LoVo (cell line): ENCODE data around the gene RNU5B-1.
"Not testable (repeated sequence)": the region's sequence is repeated elsewhere in the genome, so short reads cannot be mapped to it uniquely, and the experiment has no call there.

Experiments
- DNase-seq: peaks from one replicate; pipeline ENCODE4 v3.0.0-alpha.2; 2016; ENCODE audit warnings: low spot score

Gene RNU5B-1

DNA sequence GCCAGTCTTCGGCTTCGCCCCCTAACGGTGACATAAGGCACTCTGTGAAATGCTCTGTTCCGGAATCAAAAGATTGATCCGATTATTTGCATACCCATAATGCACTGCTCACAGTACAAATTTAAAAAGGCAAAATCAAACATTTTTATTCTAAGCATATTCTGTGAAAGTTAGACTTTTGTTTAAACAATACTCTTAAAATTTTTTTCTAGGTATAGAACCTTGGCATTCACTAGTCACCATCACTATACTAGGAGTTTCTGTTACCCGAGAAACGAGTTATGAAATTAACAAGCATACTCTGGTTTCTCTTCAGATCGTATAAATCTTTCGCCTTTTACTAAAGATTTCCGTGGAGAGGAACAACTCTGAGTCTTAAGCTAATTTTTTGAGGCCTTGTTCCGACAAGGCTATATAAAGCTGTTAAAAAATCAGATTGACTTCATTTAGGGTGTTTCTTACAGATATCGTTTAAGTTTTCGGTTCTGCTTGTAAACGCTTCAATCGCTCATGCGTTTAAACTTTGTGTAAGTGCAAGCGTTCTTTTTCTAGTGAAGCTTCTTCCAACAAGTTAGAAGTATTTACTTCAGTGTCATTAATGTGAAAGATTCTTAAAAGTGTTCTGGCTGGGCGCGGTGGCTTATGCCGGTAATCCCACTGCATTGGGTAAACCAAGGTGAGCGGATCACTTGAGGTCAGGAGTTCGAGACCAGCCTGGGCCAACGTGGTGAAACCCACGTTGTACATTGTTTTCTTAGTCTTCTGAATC, at the start of gene RNU5B-1:
RNU5B-1 (plus strand) TSS at position 297 of the 769 bp plus-strand sequence.
- peak; percentile 91 for DNase-seq

DNA sequence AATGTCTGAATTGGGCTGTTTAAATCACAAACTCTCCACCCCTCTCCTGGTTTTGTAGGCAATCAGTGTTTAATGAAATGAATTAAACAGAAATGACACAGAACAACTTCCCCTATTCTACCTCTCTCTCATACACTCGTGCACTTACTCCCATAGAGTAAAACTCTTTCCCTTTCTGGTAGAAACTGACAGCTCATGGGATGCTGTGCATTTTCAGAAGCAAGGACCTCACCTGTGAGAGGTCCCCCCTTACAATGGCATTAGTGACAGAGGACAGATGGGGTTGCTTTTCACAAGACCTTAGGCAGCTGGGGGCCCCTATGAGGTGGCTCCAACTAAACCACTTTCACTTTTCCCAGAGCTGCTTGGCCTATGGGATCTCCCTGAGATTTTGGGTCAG, 49.7 kb upstream of the RNU5B-1 start:
- no peak for DNase-seq

DNA sequence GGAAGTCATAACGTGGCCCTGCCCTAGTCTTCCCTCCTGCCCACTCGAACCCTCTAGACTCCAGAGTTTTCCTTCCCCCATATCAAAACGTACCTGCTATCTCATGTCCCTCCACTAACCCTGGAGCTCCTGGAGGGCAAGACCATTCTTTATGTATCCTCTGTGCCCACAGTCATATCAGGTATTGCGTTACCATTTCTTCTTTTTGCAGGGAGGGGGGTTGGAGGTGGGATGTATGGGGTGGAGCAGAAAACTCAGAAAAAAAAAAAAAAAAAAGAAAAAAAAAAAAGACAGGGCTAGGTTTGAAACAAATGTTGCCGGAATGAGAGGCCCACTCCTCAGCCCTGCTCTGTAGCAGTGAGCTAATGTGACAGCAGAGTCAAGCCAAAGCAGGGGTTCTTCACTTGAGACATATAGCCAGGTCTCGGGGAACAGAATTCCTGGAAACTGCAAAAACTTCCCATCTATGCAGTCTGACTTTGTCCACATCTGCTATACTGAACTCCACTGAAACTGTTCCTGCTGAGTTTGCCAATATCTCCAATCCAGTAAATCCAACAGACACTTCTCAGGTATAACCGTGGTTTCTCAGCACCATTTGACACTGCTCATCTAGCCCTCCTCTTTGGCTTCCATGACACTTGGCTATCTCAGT, 48.9 kb upstream of the RNU5B-1 start:
- no peak for DNase-seq

DNA sequence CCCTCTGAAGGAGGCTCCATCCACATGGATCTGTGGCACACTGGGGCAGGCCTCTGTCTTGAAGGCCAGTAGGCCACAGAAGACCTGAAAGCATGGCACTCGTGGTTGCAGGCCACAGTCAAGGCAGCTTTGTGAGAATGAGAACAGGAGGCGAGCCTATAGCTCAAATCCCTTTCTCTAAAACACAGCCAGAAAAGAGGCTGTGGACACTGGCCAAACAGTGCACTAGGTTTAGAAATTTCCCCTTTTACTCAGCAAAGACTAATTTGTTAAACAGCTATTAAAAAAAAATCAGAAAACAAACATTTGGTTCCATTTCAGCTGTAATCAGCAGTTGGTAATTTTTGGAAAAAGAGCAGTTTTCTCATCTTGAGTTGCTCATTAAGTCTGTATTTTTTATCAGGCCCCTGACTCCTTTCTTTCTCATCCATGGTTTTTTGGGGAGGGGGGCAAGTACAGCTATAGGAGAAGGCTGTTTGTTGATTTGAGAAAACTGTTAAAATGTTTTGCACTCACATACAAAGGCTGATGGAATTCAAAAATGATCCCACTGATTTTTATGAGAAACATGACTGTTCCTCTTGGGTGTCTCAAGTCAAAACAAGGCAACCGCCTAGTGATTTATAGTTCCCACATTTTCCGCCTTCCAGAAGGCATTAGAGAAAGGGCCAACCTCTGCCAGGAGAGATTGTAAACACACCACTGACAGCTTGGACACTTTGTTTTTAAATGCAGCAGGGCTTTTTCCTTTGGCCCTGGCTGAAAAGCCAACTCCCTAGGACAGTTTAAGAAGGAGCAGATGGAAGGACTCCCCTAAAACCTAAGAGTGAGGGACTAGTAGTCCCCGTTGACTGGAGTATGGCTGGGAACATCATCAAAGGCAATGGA, 45.9 kb upstream of the RNU5B-1 start:
- no peak for DNase-seq

DNA sequence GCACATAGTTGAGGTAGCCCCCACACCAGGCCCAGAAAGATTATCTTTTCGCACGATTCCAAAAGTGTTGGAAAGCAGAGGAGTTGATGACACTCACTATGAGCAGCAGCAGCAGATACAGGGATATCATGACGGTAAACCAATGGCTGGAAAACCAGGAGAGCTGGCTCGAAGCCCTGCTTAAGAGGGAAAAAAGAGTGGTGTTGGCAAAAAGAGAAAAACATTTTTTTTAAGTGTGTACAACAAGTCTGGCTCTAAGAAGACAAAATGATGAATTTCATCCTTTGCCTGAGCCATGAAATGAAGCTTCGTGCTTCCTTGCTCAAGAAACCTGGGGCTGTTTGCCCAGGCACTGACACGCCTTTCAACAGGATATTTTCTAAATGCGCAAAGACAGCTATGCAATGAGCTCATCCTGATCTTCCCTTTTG, 45.1 kb upstream of the RNU5B-1 start:
- DNase-seq: no peak

DNA sequence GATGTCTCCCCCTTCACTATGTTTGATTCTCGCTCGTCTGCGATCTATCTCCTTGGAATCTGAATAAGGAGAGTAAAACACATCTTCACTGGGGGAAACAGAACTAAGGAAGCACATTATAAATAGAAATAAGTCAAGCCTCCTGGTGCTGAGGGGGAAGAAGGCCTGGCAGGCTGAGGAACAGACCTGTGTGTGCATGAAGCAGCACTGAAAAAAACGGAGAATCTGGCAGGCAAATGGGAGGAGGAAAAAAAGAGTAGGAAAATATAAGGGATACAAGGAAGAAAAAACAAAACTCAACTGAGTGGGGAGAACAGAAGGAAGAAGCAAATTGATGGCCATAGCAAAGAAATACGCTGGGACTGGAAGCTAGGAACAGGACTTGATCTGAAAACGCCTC, 43.5 kb upstream of the RNU5B-1 start:
- no peak for DNase-seq

DNA sequence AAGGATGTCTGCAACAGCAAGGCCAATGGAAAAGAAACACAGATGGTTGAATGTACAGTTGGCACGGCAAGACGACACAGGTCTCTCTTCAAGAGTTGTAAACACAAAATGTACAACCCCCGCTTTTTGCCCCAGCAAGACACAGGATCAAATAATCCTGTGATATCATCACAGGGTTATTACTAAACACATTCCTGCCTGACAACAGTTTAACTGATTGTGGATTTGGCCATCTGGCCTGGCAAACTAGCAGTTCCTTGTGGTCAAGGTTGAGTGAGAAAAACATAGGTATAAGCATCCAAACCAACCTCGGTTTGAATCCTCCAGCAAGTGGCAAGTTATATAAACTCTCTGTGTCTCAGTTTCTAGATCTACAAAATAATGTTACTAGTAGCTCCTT, 41.2 kb upstream of the RNU5B-1 start:
- DNase-seq: no peak

DNA sequence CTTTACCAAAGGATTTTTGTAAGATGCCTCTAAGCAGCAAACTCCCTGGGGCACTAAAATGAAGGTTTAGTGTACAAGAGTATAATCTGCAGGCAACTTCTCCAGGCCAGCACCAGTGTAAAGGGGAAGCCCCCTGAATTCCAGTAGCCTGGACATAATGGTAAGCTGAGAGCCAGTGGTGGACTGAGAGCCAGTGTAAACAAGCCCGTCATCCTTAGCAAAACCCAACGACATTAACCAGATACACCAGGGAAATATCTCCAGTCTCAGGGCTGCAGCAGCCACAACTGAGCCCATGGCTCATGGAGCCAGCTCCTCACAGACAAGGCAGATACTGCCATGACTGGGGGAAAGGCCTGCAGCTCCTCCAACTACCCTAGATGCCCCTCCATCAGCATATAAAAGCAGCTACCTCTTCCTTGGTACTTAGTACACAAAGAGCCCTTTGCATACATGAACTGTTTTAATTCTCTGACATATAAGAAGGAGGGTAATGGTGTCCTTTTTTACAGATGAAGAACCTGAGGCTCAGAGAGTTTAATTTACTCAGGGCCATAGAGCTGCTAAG, 39.5 kb upstream of the RNU5B-1 start:
- DNase-seq: no peak

DNA sequence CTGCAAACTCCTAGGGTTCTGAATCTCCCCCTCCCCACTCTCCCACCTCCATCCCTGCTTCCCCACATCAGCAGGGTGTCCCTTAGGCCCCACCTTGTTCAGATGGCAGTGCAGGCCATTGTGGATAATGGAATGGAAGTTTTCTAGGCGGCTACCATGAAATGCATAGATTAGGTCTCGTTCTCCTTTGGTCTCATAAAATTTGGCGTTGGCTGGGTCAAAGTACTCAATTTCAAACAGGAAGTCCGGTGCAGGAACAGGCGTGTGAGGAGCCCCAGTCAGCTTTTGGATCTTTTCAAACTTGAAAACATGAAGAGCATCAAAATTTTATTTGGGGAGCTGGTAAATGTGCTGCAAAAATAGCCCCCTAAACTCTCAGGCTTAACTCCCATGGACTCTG, 38.0 kb upstream of the RNU5B-1 start:
- no peak for DNase-seq

DNA sequence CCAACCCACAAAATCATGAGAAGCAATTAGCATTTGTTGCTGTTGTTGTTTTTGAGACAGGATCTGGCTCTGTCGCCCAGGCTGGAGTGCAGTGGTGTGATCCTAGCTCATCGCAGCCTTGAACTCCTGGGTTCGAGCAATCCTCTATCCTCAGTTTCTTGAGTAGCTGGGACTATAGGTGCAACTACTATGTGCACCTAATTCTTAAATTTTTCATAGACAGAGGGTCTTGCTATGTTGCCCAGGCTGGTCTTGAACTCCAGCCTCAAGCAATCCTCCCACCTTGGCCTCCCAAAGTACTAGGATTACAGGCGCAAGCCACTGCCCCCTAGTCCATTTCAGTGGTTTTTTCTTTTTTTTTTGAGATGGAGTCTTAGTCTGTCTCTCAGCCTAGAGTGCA, 36.1 kb upstream of the RNU5B-1 start:
- no peak for DNase-seq

DNA sequence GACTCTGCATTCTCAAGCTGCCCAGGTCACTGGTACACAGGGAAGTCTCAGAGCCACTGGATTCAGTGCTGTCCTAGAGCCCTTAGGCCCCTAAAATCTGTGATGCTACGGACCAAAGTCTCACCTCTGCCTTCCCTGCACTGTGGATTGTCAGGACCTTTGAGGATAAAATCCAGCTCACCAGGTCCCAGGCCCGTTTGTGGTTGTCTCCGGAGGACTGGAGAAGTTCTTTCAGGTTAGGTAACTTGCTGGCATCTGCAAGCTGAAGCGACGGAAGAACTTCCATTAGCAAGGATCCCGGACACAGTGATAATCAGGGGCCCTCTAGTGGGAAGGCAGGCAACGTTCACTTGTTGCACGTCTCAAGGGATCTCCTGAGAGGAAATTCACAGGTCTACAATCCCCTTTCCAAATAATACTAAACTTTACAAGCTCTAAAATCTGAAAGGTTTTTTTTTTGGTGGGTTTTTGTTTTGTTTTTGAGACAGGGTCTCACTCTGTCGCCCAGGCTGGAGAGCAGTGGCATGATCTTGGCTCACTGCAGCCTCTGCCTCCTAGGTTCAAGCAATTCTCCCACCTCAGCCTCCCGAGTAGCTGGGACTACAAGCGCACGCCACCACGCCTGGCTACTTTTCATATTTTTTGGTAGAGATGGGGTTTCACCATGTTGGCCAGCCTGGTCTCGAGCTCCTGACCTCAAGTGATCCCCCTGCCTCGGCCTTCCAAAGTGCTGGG, 33.5 kb upstream of the RNU5B-1 start:
- DNase-seq: not testable (repeated sequence)

DNA sequence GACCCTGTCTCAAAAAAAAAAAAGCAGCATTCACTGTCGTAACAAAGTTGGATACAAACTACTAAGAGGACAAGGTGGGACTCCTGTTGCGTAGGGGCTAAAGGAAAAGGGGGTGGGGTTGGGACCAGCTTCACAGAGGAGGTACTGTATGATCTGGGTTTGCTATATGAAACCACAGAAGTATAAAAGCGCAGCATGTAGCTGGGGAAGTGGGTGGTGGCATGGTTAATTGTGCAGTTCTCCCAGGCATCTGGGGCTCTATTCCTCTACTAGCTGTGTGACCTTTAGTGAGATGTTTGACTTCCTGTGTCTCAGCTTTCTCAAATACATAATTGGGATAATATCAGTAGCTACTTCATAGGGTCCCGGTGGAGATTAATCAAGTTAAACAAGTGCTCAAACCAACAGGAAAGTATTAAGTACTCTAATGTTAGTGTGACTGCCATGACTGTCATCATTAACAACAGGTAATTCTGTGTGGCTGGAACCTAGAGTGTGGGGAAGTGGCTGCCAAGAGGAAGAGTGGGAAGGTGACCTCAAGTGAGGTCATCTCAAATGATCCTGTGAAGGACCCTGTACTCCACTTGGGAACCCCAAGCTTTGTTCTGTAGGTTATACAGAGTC, 29.3 kb upstream of the RNU5B-1 start:
- no peak for DNase-seq

DNA sequence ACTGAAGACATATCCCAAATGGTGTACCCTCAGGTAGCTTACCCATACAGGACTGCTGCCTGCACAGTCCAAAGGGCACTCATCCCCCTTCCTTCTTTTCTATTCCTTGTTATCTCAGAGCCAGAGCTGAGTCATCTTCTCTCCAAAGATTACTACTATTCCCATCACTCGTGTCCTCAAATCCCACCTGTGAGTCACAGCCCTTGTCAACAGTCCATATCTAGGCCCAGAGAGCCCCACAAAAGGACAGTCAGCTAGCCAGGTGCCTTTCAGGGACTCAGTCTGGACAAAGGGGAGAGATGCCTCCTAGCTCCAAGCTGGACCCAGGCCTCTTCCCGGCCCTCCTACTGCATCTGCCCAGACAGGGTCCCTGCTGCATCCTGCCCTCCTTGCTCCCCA, 28.8 kb upstream of the RNU5B-1 start:
- DNase-seq: peak; percentile 66

DNA sequence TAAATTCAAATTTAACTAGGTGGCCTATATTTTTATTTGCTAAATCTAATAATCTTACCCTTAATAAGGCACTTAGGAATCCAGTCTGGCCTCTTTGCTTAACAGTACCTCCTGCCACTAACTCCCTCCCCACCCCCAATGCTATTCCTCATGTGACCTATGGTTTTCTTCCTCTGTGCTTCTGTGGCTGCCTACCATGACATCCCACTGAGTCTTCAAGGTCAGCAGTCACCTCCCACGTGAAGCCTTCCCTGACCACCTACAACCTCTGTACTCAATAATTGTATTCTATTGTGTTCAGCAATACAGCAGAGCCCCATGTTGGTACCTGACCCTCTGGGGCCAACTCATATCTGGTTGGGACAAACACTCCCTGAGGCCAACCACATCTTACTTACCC, 27.5 kb upstream of the RNU5B-1 start:
- no peak for DNase-seq

DNA sequence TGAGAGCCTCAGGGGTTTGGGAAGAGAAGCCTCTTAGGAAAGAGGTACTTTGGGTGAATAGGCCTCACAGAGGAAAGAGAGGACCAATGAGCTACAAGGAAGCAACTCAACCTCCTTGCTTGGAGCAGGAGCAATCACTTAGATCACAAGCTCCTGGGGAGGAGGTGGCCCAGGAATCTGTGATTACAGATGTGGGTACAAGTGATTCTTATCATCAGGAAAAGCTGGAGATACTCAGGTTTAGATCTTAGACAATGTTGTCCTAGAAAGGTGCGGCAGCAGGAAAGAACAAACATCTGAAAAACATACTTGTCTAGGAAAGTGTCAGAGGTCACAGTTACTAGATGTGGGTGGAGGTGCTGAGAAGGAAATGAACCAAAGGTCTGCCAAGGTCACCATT, 26.0 kb upstream of the RNU5B-1 start:
- no peak for DNase-seq

DNA sequence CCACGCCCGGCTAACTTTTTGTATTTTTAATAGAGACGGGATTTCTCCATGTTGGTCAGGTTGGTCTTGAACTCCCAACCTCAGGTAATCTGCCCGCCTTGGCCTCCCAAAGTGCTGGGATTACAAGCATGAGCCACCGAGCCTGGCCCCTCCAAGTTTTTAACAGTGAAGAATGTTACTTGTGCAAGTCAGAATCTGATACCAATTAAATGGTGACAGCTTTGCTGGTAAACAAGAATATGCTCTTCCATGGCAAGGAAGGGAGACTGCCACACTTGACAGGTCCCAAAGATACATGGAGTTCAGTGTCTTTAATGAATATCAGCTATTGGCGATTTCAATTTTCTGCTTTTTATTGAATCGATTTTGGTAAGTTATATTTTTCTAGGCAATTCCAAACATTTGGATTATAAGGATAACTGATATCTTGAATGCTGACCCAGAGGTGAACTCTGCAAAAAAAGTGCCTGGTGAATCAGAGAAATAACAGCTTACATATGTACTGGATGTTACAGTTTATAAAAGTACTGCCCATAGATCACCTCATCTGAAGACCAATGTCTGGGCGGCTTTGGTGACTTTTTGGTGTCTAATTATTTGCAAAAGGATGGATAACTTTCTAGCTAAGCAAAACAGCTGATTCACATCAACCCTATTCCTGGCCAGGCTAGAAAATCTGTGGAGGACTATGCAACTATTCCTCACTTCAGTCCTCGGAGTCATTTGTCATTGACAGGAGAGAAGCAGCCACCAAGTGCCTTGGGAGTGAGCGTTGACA, 19.0 kb upstream of the RNU5B-1 start:
- DNase-seq: no peak

DNA sequence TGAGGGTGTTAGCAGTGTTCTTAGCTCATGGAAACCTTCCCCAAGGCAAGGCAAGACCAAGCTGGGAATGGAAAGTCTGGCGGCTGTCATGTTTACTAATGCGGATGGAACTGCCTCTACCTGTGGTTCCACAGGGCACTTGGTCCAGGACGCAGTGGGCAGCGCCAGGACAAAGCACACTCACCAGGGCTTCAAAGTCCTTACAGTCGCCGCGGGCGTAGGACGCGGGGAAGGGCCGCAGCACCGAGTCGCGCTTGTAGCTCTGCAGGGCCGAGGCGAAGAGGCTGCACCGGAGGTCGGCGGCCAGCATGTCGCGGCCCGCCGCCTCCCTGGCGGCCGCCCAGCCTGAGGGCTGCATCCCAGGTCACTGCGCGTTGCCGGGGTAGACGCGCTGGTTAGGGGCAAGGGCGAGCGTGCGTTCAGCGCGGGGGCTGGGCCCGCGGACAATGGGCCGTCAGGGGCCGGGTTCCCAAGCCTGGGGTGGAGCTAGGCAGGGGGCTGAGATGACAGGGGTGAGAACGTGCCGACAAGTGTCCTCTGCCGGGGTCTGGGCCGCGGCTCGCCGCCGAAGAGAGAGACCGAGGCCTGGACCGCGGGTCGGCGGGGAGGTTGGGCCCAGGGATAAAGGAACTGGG, 18.3 kb upstream of the RNU5B-1 start:
- peak; percentile 27 for DNase-seq

DNA sequence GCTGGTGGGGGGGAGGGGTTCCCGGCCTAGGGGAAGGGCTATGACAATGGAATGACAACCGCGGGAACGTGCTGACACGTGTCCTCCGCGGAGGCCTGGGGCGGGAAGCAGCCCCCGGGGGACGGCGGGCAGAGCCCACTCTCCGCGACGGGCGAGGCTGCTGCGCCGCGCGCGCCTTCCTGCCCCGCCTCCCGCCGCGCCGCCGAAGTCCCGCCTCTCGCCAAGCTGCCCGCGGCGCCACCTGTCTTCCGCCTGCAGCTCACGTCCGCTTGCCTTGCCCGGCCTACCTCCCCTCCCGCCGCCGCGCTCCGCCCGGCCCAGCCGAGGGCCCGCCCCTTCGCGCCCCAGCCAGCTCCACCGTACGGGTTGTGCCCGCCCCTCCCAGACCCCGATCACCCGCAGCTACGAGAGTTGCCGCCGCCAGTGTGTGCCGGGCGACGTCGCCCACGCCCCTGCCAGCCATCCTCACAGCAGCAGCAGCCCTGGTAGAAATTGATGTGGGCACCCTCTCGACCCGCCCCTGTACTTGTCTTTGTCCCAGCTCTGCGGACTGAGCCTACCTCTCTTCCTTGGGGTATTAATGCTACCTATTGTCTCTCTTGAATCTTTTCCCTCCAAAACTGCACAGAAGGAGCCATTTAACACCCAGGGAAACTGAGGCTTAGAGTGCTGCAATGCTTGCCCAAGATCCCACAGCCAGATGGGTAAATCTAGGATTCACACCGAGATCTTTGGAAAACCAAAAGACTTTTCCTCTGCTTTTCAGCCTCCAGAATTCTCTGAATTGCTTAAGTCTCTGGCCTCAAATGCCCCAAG, 17.6 kb upstream of the RNU5B-1 start, which contains the start of gene PARP16:
PARP16 (minus strand) TSS at position 180 of the 816 bp plus-strand sequence. CDS start 457 bp downstream, outside the sequence.
- peak; percentile 97 for DNase-seq

DNA sequence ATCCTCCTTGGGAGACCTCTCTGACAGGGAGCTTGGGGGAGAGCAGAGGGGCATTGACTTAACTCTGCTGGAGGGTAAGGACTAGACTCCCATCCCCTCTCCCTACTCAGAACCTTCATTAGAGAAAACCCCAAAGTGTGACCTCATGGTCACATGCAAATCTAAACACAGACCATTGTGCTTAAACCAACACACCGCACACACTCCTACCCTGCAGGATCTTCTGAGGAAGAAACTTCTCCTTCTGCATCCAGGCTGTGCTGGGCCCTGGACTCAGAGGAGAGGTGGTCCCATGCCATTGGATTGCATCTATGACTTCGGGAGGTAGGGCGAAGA, 17.0 kb upstream of the RNU5B-1 start:
- DNase-seq: no peak
